ENCODE data around the gene PLEKHB2.

GRCh38 chr2:131104487-131105155 is 515 bp upstream of the PLEKHB2 start:
- TF ChIP-seq POLR2A (IDR thresholded peaks at IDR 0.05; ENCODE audit: low read length) (no peak), GATA1 (IDR thresholded peaks at IDR 0.05; ENCODE audit: low read depth, low read length) (no peak)
